Measurements from ENCODE around the gene TSC2. TPM values are rescaled to one million over a fixed set of nuclear protein-coding genes. Genes with fewer than 3 reads are reported as not detected.

Gene TSC2
- total RNA-seq, 1 experiment from 2014 or later: 134 TPM

GRCh38 chr16:2022723-2023091, 25.1 kb upstream of the TSC2 start (continued):
- no peak for TF ChIP-seq ATF2 (CRISPR knock-in tag; IDR thresholded peaks at IDR 0.05; ENCODE audit: borderline replicate concordance, low read depth)
- no peak for TF ChIP-seq ZSCAN18 (CRISPR knock-in tag; IDR thresholded peaks at IDR 0.05)

GRCh38 chr16:2023092-2024031, 24.4 kb upstream of the TSC2 start:
- Mint-ChIP-seq H3K9me3 (no peaks in the 10 kb centered on the region), H3K27me3 (ENCODE audit: low read depth) (peaks cover 72% of the 10 kb centered on the region), H3K4me1 (peaks cover 14% of the 10 kb centered on the region), H3K36me3 (no peaks in the 10 kb centered on the region), H3K4me3 (peak overlapping the region; percentile 77), H3K27ac (peak overlapping the region; percentile 95; the same call in 1 of the 2 replicates)
- DNase-seq (ENCODE audit: low spot score): peak; percentile 98
- peak; percentile 57 for ATAC-seq
- ChIA-PET POLR2A (interaction anchor here (0.6 to 1.5 kb wide), 5 partner anchors 19 to 183 kb away, joined by 3 to 6 read pairs (median 4); no protein-coding TSS in a partner anchor), CTCF (interaction anchor here (0.6 to 3.5 kb wide), 41 partner anchors 9 to 1363 kb away, joined by 3 to 42 read pairs (median 5); partner anchors contain the start of genes EME2, GFER, MRPS34 and NTHL1)
- TF ChIP-seq SMAD3 (CRISPR knock-in tag; IDR thresholded peaks at IDR 0.05; ENCODE audit: borderline replicate concordance): no peak
- TF ChIP-seq ZNF416 (CRISPR knock-in tag; IDR thresholded peaks at IDR 0.05): no peak
- TF ChIP-seq USF2 (CRISPR knock-in tag; IDR thresholded peaks at IDR 0.05): no peak
- TF ChIP-seq ZNF263 (CRISPR knock-in tag; IDR thresholded peaks at IDR 0.05; ENCODE audit: low read depth): no peak
- no peak for TF ChIP-seq STAT6 (CRISPR knock-in tag; conservative IDR thresholded peaks at IDR 0.05; ENCODE audit: low read depth)
- TF ChIP-seq HMGA2 (CRISPR knock-in tag; IDR thresholded peaks at IDR 0.05): no peak
- peak; percentile 71; the same call in 1 of the 2 replicates for TF ChIP-seq MAX (CRISPR knock-in tag; IDR thresholded peaks at IDR 0.05)
- peak; percentile 94 for TF ChIP-seq SP1 (CRISPR knock-in tag; conservative IDR thresholded peaks at IDR 0.05)
- no peak for TF ChIP-seq NR3C1 (CRISPR knock-in tag; conservative IDR thresholded peaks at IDR 0.05; ENCODE audit: low read depth)
- no peak for TF ChIP-seq SMAD4 (CRISPR knock-in tag; IDR thresholded peaks at IDR 0.05)
- TF ChIP-seq RORB (CRISPR knock-in tag; IDR thresholded peaks at IDR 0.05): no peak
- TF ChIP-seq IRF1 (CRISPR knock-in tag; IDR thresholded peaks at IDR 0.05): no peak
- no peak for TF ChIP-seq ATF3 (CRISPR knock-in tag; conservative IDR thresholded peaks at IDR 0.05)
- no peak for TF ChIP-seq ZNF425 (CRISPR knock-in tag; conservative IDR thresholded peaks at IDR 0.05)
- TF ChIP-seq GABPB1 (CRISPR knock-in tag; IDR thresholded peaks at IDR 0.05): no peak
- no peak for TF ChIP-seq ZNF138 (CRISPR knock-in tag; conservative IDR thresholded peaks at IDR 0.05)
- no peak for TF ChIP-seq E2F5 (CRISPR knock-in tag; IDR thresholded peaks at IDR 0.05)
- no peak for TF ChIP-seq MYBL2 (CRISPR knock-in tag; IDR thresholded peaks at IDR 0.05)
- TF ChIP-seq FOXK1 (CRISPR knock-in tag; IDR thresholded peaks at IDR 0.05): no peak
- TF ChIP-seq TP53 (CRISPR knock-in tag; IDR thresholded peaks at IDR 0.05): no peak
- no peak for TF ChIP-seq ZNF396 (CRISPR knock-in tag; IDR thresholded peaks at IDR 0.05; ENCODE audit: borderline replicate concordance)
- no peak for TF ChIP-seq FOXJ3 (CRISPR knock-in tag; IDR thresholded peaks at IDR 0.05; ENCODE audit: borderline replicate concordance)
